H9 (cell line): ENCODE measurements around the gene COL18A1. TPM values are rescaled to one million over a fixed set of nuclear protein-coding genes. Genes with fewer than 3 reads are reported as not detected.

ENCODE experiments used
- DNase-seq: peaks from one replicate; pipeline ENCODE4 v3.0.0-alpha.2; 2017
- H2AFZ ChIP-seq: one replicate; pipeline ENCODE4 v1.6.1; 2013; ENCODE audit warnings: mild to moderate bottlenecking, low read length, control low read depth, moderate library complexity
- H2AK5ac ChIP-seq: 2 replicates; pipeline ENCODE4 v1.6.1; 2013; ENCODE audit warnings: low read length, control low read depth, mixed read lengths; ENCODE audit not compliant: insufficient read length
- H2BK120ac ChIP-seq: one replicate; pipeline ENCODE4 v1.6.1; 2013; ENCODE audit warnings: low read depth, mild to moderate bottlenecking, low read length, control low read depth, inconsistent platforms; ENCODE audit not compliant: poor library complexity, severe bottlenecking
- H2BK12ac ChIP-seq: 2 replicates; pipeline ENCODE4 v1.6.1; 2013; ENCODE audit warnings: low read length, control low read depth, mixed read lengths, low read depth; ENCODE audit not compliant: insufficient read length
- H2BK15ac ChIP-seq: 2 replicates; pipeline ENCODE4 v1.6.1; 2013; ENCODE audit warnings: low read depth, low read length, control low read depth
- H2BK20ac ChIP-seq: one replicate; pipeline ENCODE4 v1.6.1; 2013; ENCODE audit warnings: low read depth, mild to moderate bottlenecking, low read length, control low read depth, inconsistent platforms; ENCODE audit not compliant: poor library complexity, severe bottlenecking
- H2BK5ac ChIP-seq: 2 replicates; pipeline ENCODE4 v1.6.1; 2013; ENCODE audit warnings: low read length, control low read depth, mixed read lengths; ENCODE audit not compliant: insufficient read length
- H3K14ac ChIP-seq: 2 replicates; pipeline ENCODE4 v1.6.1; 2013; ENCODE audit warnings: low read length, control low read depth; ENCODE audit not compliant: insufficient read depth
- H3K18ac ChIP-seq: 2 replicates; pipeline ENCODE4 v1.6.1; 2013; ENCODE audit warnings: low read depth, mild to moderate bottlenecking, mixed read lengths, low read length, control low read depth; ENCODE audit not compliant: insufficient read length
- H3K23ac ChIP-seq: 2 replicates; pipeline ENCODE4 v1.6.1; 2013; ENCODE audit warnings: low read length, control low read depth, mixed read lengths, low read depth; ENCODE audit not compliant: insufficient read length
- H3K23me2 ChIP-seq: 2 replicates; pipeline ENCODE4 v1.6.1; 2013; ENCODE audit warnings: low read depth, mild to moderate bottlenecking, mixed read lengths, low read length, control low read depth; ENCODE audit not compliant: insufficient read length, poor library complexity, severe bottlenecking
- H3K27ac ChIP-seq: 2 replicates; pipeline ENCODE4 v1.5.1; 2013; ENCODE audit warnings: low read length, control low read depth, mixed read lengths, low read depth; ENCODE audit not compliant: insufficient read length
- H3K27me3 ChIP-seq: 2 replicates; pipeline ENCODE4 v1.6.1; 2013; ENCODE audit warnings: low read length, control low read depth, inconsistent platforms; ENCODE audit not compliant: insufficient read depth
- H3K4ac ChIP-seq: 2 replicates; pipeline ENCODE4 v1.6.1; 2013; ENCODE audit warnings: low read depth, mild to moderate bottlenecking, control low read depth, inconsistent platforms, low read length, moderate library complexity
- H3K4me1 ChIP-seq: 2 replicates; pipeline ENCODE4 v1.6.1; 2013; ENCODE audit warnings: low read length, control low read depth, inconsistent platforms; ENCODE audit not compliant: insufficient read depth
- H3K4me2 ChIP-seq: 2 replicates; pipeline ENCODE4 v1.6.1; 2013; ENCODE audit warnings: low read length, control low read depth, mixed read lengths; ENCODE audit not compliant: insufficient read length, insufficient read depth
- H3K56ac ChIP-seq: 2 replicates; pipeline ENCODE4 v1.6.1; 2013; ENCODE audit warnings: low read depth, mild to moderate bottlenecking, mixed read lengths, low read length, control low read depth; ENCODE audit not compliant: insufficient read length
- H3K79me1 ChIP-seq: 2 replicates; pipeline ENCODE4 v1.6.1; 2013; ENCODE audit warnings: low read depth, mild to moderate bottlenecking, moderate library complexity, low read length, control low read depth, inconsistent platforms; ENCODE audit not compliant: insufficient read depth, poor library complexity, severe bottlenecking
- H3K79me2 ChIP-seq: 2 replicates; pipeline ENCODE4 v1.6.1; 2013; ENCODE audit warnings: low read length, control low read depth, inconsistent platforms; ENCODE audit not compliant: insufficient read depth
- H3K9ac ChIP-seq: 2 replicates; pipeline ENCODE4 v1.6.1; 2013; ENCODE audit warnings: low read length, control low read depth, mixed read lengths; ENCODE audit not compliant: insufficient read length; ENCODE audit errors: extremely low read depth
- H3K9me3 ChIP-seq: one replicate; pipeline ENCODE4 v1.6.1; 2013; ENCODE audit warnings: low read depth, low read length, inconsistent platforms; ENCODE audit not compliant: control insufficient read depth
- H3T11ph ChIP-seq: one replicate; pipeline ENCODE4 v1.6.1; 2013; ENCODE audit warnings: mild to moderate bottlenecking, low read length, control low read depth, inconsistent platforms
- H4K20me1 ChIP-seq: one replicate; pipeline ENCODE4 v1.6.1; 2013; ENCODE audit not compliant: control insufficient read depth, insufficient read length, insufficient read depth
- H4K5ac ChIP-seq: 2 replicates; pipeline ENCODE4 v1.6.1; 2013; ENCODE audit warnings: low read depth, mild to moderate bottlenecking, mixed read lengths, low read length, control low read depth; ENCODE audit not compliant: insufficient read length
- H4K8ac ChIP-seq: replicated peaks from 2 replicates; pipeline ENCODE4 v1.6.1; 2013; ENCODE audit warnings: low read length, control low read depth, mixed read lengths, low read depth; ENCODE audit not compliant: insufficient read length
- H4K91ac ChIP-seq: 2 replicates; pipeline ENCODE4 v1.6.1; 2013; ENCODE audit warnings: low read depth, mild to moderate bottlenecking, moderate library complexity, mixed read lengths, low read length, control low read depth; ENCODE audit not compliant: insufficient read length
- H3K27ac Mint-ChIP-seq, 3 experiments: 2 replicates in 2 of 3; 3 replicates in 1 of 3; pipeline ENCODE4 v1.8.0; 2020 to 2021; ENCODE audit warnings: mixed read lengths in 3 of 3, mild to moderate bottlenecking in 1 of 3, moderate library complexity in 1 of 3
- H3K27me3 Mint-ChIP-seq: 2 replicates; pipeline ENCODE4 v1.8.0; 2021; ENCODE audit warnings: low read depth, mild to moderate bottlenecking, moderate library complexity, mixed read lengths
- H3K36me3 Mint-ChIP-seq, 3 experiments: 2 replicates in 2 of 3; 3 replicates in 1 of 3; pipeline ENCODE4 v1.8.0; 2020 to 2021; ENCODE audit warnings: low read depth in 3 of 3, mixed read lengths in 3 of 3; ENCODE audit not compliant: insufficient read depth in 1 of 3
- H3K4me1 Mint-ChIP-seq, 2 experiments: 2 replicates each; pipeline ENCODE4 v1.8.0; 2020; ENCODE audit warnings: mixed read lengths in 2 of 2
- H3K4me3 Mint-ChIP-seq, 2 experiments: 2 replicates in 1 of 2; 3 replicates in 1 of 2; pipeline ENCODE4 v1.8.0; 2020 to 2021; ENCODE audit warnings: mild to moderate bottlenecking in 2 of 2, mixed read lengths in 2 of 2, moderate library complexity in 1 of 2
- H3K9me3 Mint-ChIP-seq, 2 experiments: 2 replicates in 1 of 2; 3 replicates in 1 of 2; pipeline ENCODE4 v1.8.0; 2020; ENCODE audit warnings: mild to moderate bottlenecking in 2 of 2, mixed read lengths in 2 of 2, moderate library complexity in 1 of 2
- WGBS: extraction: QIAGEN DNeasy Blood & Tissue Kit; methylation state at CpG from one replicate; pipeline ENCODE4 v1.1.7; 2013; ENCODE audit warnings: missing lambda C conversion rate, low lambda C conversion rate, mixed read lengths; ENCODE audit not compliant: insufficient read length; ENCODE audit errors: extremely low coverage; 5-methylcytosine and 5-hydroxymethylcytosine counted together
- total RNA-seq: library from RNA; stranded (reverse); gene quantifications from 2 replicates; pipeline ENCODE4 v1.2.1, GENCODE V29; 2021
- TF ChIP-seq, protein P1 (sequence below): fragments of 200-600 bp; sonication (generic); conservative IDR thresholded peaks from 3 replicates; pipeline ENCODE4 v1.8.0; 2021; ENCODE audit warnings: antibody characterized with exemption, mild to moderate bottlenecking

Gene COL18A1
- total RNA-seq, 1 experiment from 2014 or later = 232 TPM

DNA sequence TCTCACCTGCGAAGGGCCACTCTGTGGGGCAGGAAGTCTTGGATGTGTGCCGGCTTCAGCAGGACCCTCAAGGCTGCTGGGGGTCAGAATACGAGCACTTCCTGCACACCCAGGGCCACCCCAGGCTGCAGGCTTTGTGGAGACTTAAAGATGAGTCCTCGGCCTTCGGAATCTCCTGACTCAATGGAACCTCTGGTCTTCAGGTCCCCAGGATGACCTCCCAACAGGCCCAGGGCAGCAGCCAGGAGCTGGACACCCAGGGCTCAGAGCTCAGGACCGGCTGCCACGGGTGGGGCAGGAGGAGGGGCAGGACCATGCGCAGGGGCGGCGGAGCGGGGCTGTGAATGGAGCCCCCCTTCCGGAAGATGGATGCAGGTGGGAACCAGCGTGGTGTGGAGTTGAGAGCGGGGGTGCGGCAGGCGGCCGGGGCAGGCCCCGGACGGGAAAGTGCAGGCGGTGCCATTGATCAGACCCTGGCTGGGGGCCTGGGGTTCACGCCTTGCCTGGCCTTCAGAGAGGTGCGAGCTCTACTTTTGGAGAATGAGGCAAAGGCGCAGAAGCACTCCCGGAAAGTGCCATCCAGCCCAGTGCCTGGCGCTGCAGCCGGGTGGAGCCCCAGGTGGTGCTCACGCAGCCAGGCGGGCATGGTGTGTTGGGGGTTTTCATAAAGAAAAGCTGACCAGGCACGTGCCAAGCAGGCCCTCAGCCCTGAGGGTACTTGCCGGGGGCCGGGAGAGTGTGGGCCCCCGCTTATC is 10.4 kb downstream of the COL18A1 start:
- Histone ChIP-seq H3K4me1 (peaks cover 3% of the 10 kb centered on the region), H3T11ph (no peak overlapping the region), H3K27ac (no peak overlapping the region), H3K79me2 (peaks cover 80% of the 10 kb centered on the region; the same call in 1 of the 2 replicates), H3K23me2 (no peaks in the 10 kb centered on the region), H2BK5ac (no peak overlapping the region), H2BK12ac (no peak overlapping the region), H2AFZ (no peak overlapping the region), H2AK5ac (no peak overlapping the region), H3K14ac (no peak overlapping the region; the same call in 1 of the 2 replicates), H3K56ac (no peak overlapping the region), H4K8ac (no peak overlapping the region), H2BK120ac (no peak overlapping the region), H3K27me3 (no peaks in the 10 kb centered on the region), H3K9me3 (no peaks in the 10 kb centered on the region), H3K79me1 (peaks cover 17% of the 10 kb centered on the region), H2BK15ac (no peak overlapping the region), H4K20me1 (peaks cover 4% of the 10 kb centered on the region), H3K9ac (no peak overlapping the region), H3K18ac (no peak overlapping the region), H3K4ac (no peak overlapping the region), H3K4me2 (no peak overlapping the region), H4K91ac (no peak overlapping the region), H4K5ac (no peak overlapping the region), H3K23ac (no peak overlapping the region), H2BK20ac (no peak overlapping the region)
- Mint-ChIP-seq H3K4me1 (peaks cover 60 to 71% of the 10 kb centered on the region in 2 experiments), H3K27ac (peak overlapping the region in 1 of 3 experiments; percentile 81; a peak in 2 of 7 replicates), H3K27me3 (no peaks in the 10 kb centered on the region), H3K36me3 (peaks cover 0 to 14% (median 9%) of the 10 kb centered on the region in 3 experiments; a peak in 6 of 7 replicates), H3K4me3 (no peak overlapping the region), H3K9me3 (no peaks in the 10 kb centered on the region)
- no peak for DNase-seq
- WGBS = no CpG with 5 or more reads among the region's 32 CpGs
- TF ChIP-seq, protein P1, sequence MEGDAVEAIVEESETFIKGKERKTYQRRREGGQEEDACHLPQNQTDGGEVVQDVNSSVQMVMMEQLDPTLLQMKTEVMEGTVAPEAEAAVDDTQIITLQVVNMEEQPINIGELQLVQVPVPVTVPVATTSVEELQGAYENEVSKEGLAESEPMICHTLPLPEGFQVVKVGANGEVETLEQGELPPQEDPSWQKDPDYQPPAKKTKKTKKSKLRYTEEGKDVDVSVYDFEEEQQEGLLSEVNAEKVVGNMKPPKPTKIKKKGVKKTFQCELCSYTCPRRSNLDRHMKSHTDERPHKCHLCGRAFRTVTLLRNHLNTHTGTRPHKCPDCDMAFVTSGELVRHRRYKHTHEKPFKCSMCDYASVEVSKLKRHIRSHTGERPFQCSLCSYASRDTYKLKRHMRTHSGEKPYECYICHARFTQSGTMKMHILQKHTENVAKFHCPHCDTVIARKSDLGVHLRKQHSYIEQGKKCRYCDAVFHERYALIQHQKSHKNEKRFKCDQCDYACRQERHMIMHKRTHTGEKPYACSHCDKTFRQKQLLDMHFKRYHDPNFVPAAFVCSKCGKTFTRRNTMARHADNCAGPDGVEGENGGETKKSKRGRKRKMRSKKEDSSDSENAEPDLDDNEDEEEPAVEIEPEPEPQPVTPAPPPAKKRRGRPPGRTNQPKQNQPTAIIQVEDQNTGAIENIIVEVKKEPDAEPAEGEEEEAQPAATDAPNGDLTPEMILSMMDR = no peak
